Upper lobe of left lung (tissue), 4 donors: ENCODE data around the gene UXT.

Source experiments
- CTCF ChIP-seq, 6 experiments: fragments of 450-650 bp in 4 of 6; fragments of 200-600 bp in 2 of 6; sonication (generic) in 2 of 6; IDR thresholded peaks; one replicate each; pipeline ENCODE4 v1.5.1; 2016 to 2019; ENCODE audit warnings: antibody characterized with exemption in 6 of 6
- POLR2AphosphoS5 ChIP-seq, 2 donors: sonication (generic); formaldehyde crosslinking; IDR thresholded peaks; one replicate each; pipeline ENCODE4 v1.5.1; 2017; ENCODE audit warnings: antibody characterized with exemption in 2 of 2

GRCh38 chrX:47706575-47706974 lies 47.6 kb upstream of the UXT start:
- no peak for TF ChIP-seq CTCF (IDR thresholded peaks at IDR 0.05)
- TF ChIP-seq POLR2AphosphoS5 (IDR thresholded peaks at IDR 0.05) = no peak
